Esophagus squamous epithelium (tissue), 5 donors: Measurements from ENCODE around the gene FHOD3. TPM values are rescaled to one million over a fixed set of nuclear protein-coding genes. Genes with fewer than 3 reads are reported as not detected.
"Not testable (repeated sequence)": the region's sequence is repeated elsewhere in the genome, so short reads cannot be mapped to it uniquely, and the experiment has no call there.

ENCODE experiments used
- DNase-seq: peaks from one replicate; lab custom pipeline; 2025; lab: John Stamatoyannopoulos, UW
- H3K27ac ChIP-seq, 4 donors: fragments of 200-600 bp; sonication (generic); one replicate each; pipeline ENCODE4 v1.5.1; 2016 to 2019; ENCODE audit warnings: mild to moderate bottlenecking in 1 of 4
- H3K27me3 ChIP-seq, 4 donors: fragments of 200-600 bp; sonication (generic); 1 replicate in 3 of 4; 2 replicates in 1 of 4; pipeline versions ENCODE4 v1.5.1 to v1.6.0; 2017 to 2021; ENCODE audit warnings: antibody characterized with exemption in 1 of 4
- H3K36me3 ChIP-seq, 3 donors: fragments of 200-600 bp; sonication (generic); one replicate each; pipeline ENCODE4 v1.5.1; 2016 to 2019
- H3K4me1 ChIP-seq, 3 donors: fragments of 200-600 bp; sonication (generic); one replicate each; pipeline ENCODE4 v1.5.1; 2017 to 2019
- H3K4me3 ChIP-seq, 4 donors: fragments of 200-600 bp; sonication (generic); 1 replicate in 3 of 4; 2 replicates in 1 of 4; pipeline ENCODE4 v1.5.1; 2016 to 2019; ENCODE audit warnings: mild to moderate bottlenecking in 2 of 4, moderate library complexity in 1 of 4
- H3K9me3 ChIP-seq, 3 donors: fragments of 200-600 bp; sonication (generic); one replicate each; pipeline ENCODE4 v1.5.1; 2016 to 2019
- POLR2A ChIP-seq, 4 donors: fragments of 450-650 bp; IDR thresholded peaks; one replicate each; pipeline ENCODE4 v1.6.1; 2017; ENCODE audit warnings: antibody characterized with exemption in 4 of 4, mild to moderate bottlenecking in 4 of 4, moderate library complexity in 3 of 4
- WGBS, 2 donors: methylation state at CpG; one replicate each; pipeline ENCODE4 v1.1.5; 2018; 5-methylcytosine and 5-hydroxymethylcytosine counted together
- intact Hi-C: fragments of 100-400 bp; cut with DNase I; formaldehyde crosslinking; loops from one replicate; pipeline ENCODE4 v1.15.0; 2022
- total RNA-seq, 4 donors: library from RNA; depleted of rRNA; stranded (reverse); fragments of >200 nt; gene quantifications; one replicate each; pipeline ENCODE4 v1.1.0, GENCODE V29; 2016
- TF ChIP-seq, protein P1 (sequence below), 6 experiments: fragments of 450-650 bp in 4 of 6; fragments of 200-600 bp in 2 of 6; sonication (generic) in 2 of 6; IDR thresholded peaks; one replicate each; pipeline ENCODE4 v1.5.1; 2016 to 2019; ENCODE audit warnings: antibody characterized with exemption in 6 of 6, mild to moderate bottlenecking in 4 of 6, moderate library complexity in 4 of 6
- donor health status: DM: yes; HTN: yes; CAD: no.

The FHOD3 gene
- total RNA-seq, 4 donors from 2014 or later = 3.1 to 29.6 (median 5.7) TPM

DNA sequence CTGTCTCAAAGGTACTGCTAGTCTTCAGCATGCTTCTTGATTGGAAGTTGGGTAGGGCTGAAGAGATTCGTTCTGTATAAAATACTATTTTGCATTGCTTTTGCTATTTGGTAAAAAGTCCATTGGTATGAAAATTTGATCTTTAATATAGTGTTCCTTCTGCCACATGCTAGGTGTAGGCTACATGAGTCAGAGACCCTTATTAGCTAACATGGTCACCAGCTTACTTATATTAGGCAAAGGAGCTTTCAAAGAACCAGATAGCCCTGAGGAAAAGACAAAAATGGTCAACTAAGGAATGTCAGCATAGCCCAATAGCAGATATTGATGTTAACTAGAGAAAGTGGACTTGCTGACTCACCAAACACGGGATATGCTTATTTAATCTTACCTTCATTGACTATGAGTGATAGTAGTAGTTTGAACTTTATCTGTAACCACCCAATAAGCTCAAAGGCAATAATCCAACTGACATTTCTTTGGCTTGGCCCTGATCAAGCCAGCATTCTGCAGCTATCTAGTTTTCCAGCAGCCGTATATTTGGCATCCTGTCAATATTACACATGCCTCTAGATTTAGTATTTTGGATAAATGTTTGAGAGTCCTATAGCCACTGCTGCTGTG lies 421.3 kb downstream of the FHOD3 start:
- TF ChIP-seq, protein P1, sequence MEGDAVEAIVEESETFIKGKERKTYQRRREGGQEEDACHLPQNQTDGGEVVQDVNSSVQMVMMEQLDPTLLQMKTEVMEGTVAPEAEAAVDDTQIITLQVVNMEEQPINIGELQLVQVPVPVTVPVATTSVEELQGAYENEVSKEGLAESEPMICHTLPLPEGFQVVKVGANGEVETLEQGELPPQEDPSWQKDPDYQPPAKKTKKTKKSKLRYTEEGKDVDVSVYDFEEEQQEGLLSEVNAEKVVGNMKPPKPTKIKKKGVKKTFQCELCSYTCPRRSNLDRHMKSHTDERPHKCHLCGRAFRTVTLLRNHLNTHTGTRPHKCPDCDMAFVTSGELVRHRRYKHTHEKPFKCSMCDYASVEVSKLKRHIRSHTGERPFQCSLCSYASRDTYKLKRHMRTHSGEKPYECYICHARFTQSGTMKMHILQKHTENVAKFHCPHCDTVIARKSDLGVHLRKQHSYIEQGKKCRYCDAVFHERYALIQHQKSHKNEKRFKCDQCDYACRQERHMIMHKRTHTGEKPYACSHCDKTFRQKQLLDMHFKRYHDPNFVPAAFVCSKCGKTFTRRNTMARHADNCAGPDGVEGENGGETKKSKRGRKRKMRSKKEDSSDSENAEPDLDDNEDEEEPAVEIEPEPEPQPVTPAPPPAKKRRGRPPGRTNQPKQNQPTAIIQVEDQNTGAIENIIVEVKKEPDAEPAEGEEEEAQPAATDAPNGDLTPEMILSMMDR (IDR thresholded peaks at IDR 0.05) = no peak
- TF ChIP-seq POLR2A (IDR thresholded peaks at IDR 0.05) = no peak
- no peaks in the 10 kb centered on the region for H3K9me3 ChIP-seq
- H3K27me3 ChIP-seq = no peaks in the 10 kb centered on the region
- H3K27ac ChIP-seq = no peak overlapping the region
- H3K4me3 ChIP-seq = no peak overlapping the region
- peaks cover 0 to 14% (median 0%) of the 10 kb centered on the region in 3 donors for H3K4me1 ChIP-seq
- 59 to 76% methylated on average over 3 of the region's 3 CpGs for WGBS, 2 donors
- no peaks in the 10 kb centered on the region for H3K36me3 ChIP-seq
- DNase-seq = no peak
- intact Hi-C loops = no loop called here

GRCh38 chr18:36719630-36720029 lies 422.1 kb downstream of the FHOD3 start:
- no peak overlapping the region for H3K27ac ChIP-seq
- no peaks in the 10 kb centered on the region for H3K9me3 ChIP-seq
- intact Hi-C loops = no loop called here
- H3K27me3 ChIP-seq = no peaks in the 10 kb centered on the region
- no peak overlapping the region for H3K4me3 ChIP-seq
- 51 to 80% methylated on average over 2 of the region's 2 CpGs for WGBS, 2 donors
- peaks cover 0 to 22% (median 0%) of the 10 kb centered on the region in 3 donors for H3K4me1 ChIP-seq
- no peak for TF ChIP-seq POLR2A (IDR thresholded peaks at IDR 0.05)
- TF ChIP-seq, protein P1 (IDR thresholded peaks at IDR 0.05) = no peak
- no peak for DNase-seq
- H3K36me3 ChIP-seq = no peaks in the 10 kb centered on the region

DNA sequence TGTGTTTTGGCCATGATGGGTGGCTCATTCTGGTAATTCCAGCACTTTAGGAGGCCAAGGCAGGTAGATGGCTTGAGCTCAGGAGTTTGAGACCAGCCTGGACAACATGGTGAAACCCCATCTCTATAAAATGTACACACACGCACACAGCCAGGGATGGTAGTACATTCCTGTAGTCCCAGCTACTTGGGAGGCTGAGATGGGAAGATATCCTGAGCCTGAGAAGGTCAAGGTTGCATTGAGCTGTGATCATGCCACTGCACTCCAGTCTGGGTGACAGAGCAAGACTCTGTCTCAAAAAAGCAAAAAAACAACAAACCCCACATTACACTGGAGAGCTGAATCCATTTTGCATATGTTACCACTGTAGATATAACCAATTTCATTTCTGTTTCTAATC lies 423.8 kb downstream of the FHOD3 start:
- H3K36me3 ChIP-seq, intact Hi-C loops, H3K4me3 ChIP-seq, DNase-seq, H3K9me3 ChIP-seq, H3K27ac ChIP-seq, H3K27me3 ChIP-seq: not testable (repeated sequence)
- 100% methylated on average over 1 of the region's 1 CpG for WGBS, 2 donors
- H3K4me1 ChIP-seq = peaks cover 5 to 32% (median 5%) of the 10 kb centered on the region in 3 donors

DNA sequence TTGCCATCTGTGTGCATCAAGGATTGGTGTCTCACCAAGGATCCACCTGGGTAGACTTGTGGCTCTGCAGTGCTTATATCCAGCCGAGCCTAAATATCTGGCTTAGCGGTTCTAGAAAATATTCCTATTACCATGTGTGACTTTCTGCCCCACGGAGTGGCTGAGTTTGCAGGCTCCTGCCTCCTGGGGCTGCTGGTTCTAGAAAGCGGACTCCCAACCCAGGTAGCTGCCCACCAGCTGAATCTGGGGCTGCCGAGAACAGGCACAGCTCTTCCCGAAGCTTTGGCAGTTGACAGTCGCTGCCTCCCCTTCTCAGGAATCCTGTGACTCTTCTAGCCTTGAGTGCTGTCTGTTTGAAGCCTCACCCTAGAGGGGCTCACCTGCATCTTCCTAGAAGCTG lies 426.7 kb downstream of the FHOD3 start:
- 30 to 46% methylated on average over 5 to 7 of the region's 7 CpGs for WGBS, 2 donors
- DNase-seq = no peak
- peak overlapping the region; percentile 59 to 71 (median 62) for H3K27ac ChIP-seq
- no peaks in the 10 kb centered on the region for H3K27me3 ChIP-seq
- peaks cover 5 to 40% (median 5%) of the 10 kb centered on the region in 3 donors for H3K4me1 ChIP-seq
- no peaks in the 10 kb centered on the region for H3K36me3 ChIP-seq
- peak overlapping the region; percentile 8 to 47 (median 24) for H3K4me3 ChIP-seq
- intact Hi-C loops = no loop called here
- TF ChIP-seq, protein P1 (IDR thresholded peaks at IDR 0.05) = no peak
- no peak for TF ChIP-seq POLR2A (IDR thresholded peaks at IDR 0.05)
- no peaks in the 10 kb centered on the region for H3K9me3 ChIP-seq

- no peak for DNase-seq
- peak overlapping the region; percentile 59 to 71 (median 62) for H3K27ac ChIP-seq
Measured at GRCh38 chr18:36724591-36725001, 427.1 kb downstream of the FHOD3 start.

More at GRCh38 chr18:36724591-36725001, 427.1 kb downstream of the FHOD3 start:
- WGBS, 2 donors = 9 to 32% methylated on average over 7 to 8 of the region's 8 CpGs
- intact Hi-C loops = no loop called here
- Histone ChIP-seq H3K9me3 (no peaks in the 10 kb centered on the region), H3K36me3 (no peaks in the 10 kb centered on the region), H3K4me3 (peak overlapping the region; percentile 8 to 47 (median 24)), H3K4me1 (peaks cover 5 to 44% (median 5%) of the 10 kb centered on the region in 3 donors), H3K27me3 (no peaks in the 10 kb centered on the region)
- TF ChIP-seq, protein P1 (IDR thresholded peaks at IDR 0.05) = no peak
- TF ChIP-seq POLR2A (IDR thresholded peaks at IDR 0.05) = peak in 1 of 4 donors; percentile 6
